K562 (cell line): ENCODE results near the gene CHCT1. TPM values are rescaled to one million over a fixed set of nuclear protein-coding genes. Genes with fewer than 3 reads are reported as not detected.
A peak's percentile ranks its signal among the peaks of the same experiment; 100 is the strongest.

Source experiments
- ATAC-seq: fragments of 200-7000 bp; cut with Tn5 transposase; 3 replicates; pipeline ENCODE4 v1.9.1; 2020; ENCODE audit warnings: moderate library complexity
- BruUV-seq: library from RNA; stranded (reverse); fragments of 400-500 nt; replicated peaks from 2 replicates; lab custom pipeline; 2021; lab: Mats Ljungman, UMichigan
- CTCF ChIA-PET: fragments of 300-600 bp; formaldehyde crosslinking; extraction: SDS; loops from one replicate; lab custom pipeline; 2021; ENCODE audit warnings: low intra/inter-chr PET ratio; lab: Yijun Ruan, JAX
- POLR2A ChIA-PET: fragments of 300-600, 350-650 bp; sonication (Branson Sonifier 250); formaldehyde crosslinking; extraction: SDS; loops from one replicate; lab custom pipeline; 2021; ENCODE audit warnings: antibody characterized with exemption, inconsistent platforms; lab: Yijun Ruan, JAX
- DNase-seq, 4 experiments: peaks; one replicate each; pipeline versions ENCODE4 v3.0.0 to v3.0.0-alpha.2; 2011 to 2018; ENCODE audit warnings: low spot score in 3 of 4, mixed read lengths in 3 of 4; ENCODE audit errors: extremely low read depth in 1 of 4
- FAIRE-seq: peaks from 2 replicates; lab custom pipeline; 2011; peaks lifted over from hg19 to GRCh38; lab: Jason Lieb, UNC
- H2AFZ ChIP-seq: 2 replicates; pipeline ENCODE4 v1.6.0; 2011; ENCODE audit warnings: low read depth, low read length, control low read depth, inconsistent platforms
- H3K27ac ChIP-seq: fragments of 200-600 bp; 3 replicates; pipeline ENCODE4 v1.8.0; 2011; ENCODE audit warnings: low read depth, mild to moderate bottlenecking, control low read depth, inconsistent platforms, low read length, moderate library complexity, mixed read lengths; ENCODE audit errors: extremely low read depth
- H3K27me3 ChIP-seq, 2 experiments: fragments of 300-600 bp in 1 of 2; 2 replicates in 1 of 2; 3 replicates in 1 of 2; pipeline versions ENCODE4 v1.6.0 to v1.8.0; 2011; ENCODE audit warnings: inconsistent platforms in 2 of 2, low read length in 2 of 2, mild to moderate bottlenecking in 1 of 2, mixed read lengths in 1 of 2, moderate library complexity in 1 of 2; ENCODE audit not compliant: control insufficient read depth in 2 of 2, insufficient read depth in 2 of 2
- H3K36me3 ChIP-seq: fragments of 300-600 bp; 3 replicates; pipeline ENCODE4 v1.8.0; 2011; ENCODE audit warnings: mild to moderate bottlenecking, low read length, inconsistent platforms; ENCODE audit not compliant: control insufficient read depth, insufficient read depth
- H3K4me1 ChIP-seq, 2 experiments: fragments of 200-600 bp in 1 of 2; replicated peaks in 1 of 2; 2 replicates in 1 of 2; 3 replicates in 1 of 2; pipeline versions ENCODE4 v1.5.1 to v1.8.0; 2011; ENCODE audit warnings: inconsistent platforms in 2 of 2, low read length in 2 of 2, mild to moderate bottlenecking in 1 of 2, mixed read lengths in 1 of 2, moderate library complexity in 1 of 2; ENCODE audit not compliant: control insufficient read depth in 2 of 2, insufficient read depth in 2 of 2
- H3K4me2 ChIP-seq: 2 replicates; pipeline ENCODE4 v1.6.1; 2011; ENCODE audit warnings: low read length, control low read depth, inconsistent platforms, mixed read lengths; ENCODE audit not compliant: insufficient read depth
- H3K4me3 ChIP-seq: fragments of 200-600 bp; sonication (generic), shearing (Covaris generic); 2 replicates; pipeline ENCODE4 v1.5.1; 2016; ENCODE audit warnings: control low read depth, inconsistent platforms
- H3K79me2 ChIP-seq: fragments of 200-600 bp; 3 replicates; pipeline ENCODE4 v1.8.0; 2011; ENCODE audit warnings: low read length, inconsistent platforms; ENCODE audit not compliant: control insufficient read depth, insufficient read depth
- H3K9ac ChIP-seq, 2 experiments: 2 replicates each; pipeline versions ENCODE4 v1.6.0 to v1.6.1; 2011; ENCODE audit warnings: low read depth in 2 of 2, low read length in 2 of 2, control low read depth in 1 of 2, inconsistent platforms in 1 of 2, mild to moderate bottlenecking in 1 of 2, mixed read lengths in 1 of 2; ENCODE audit not compliant: insufficient read depth in 1 of 2
- H3K9me1 ChIP-seq: one replicate; pipeline ENCODE4 v1.6.0; 2011; ENCODE audit warnings: inconsistent platforms, mild to moderate bottlenecking, low read length, moderate library complexity; ENCODE audit not compliant: control insufficient read depth, insufficient read depth
- H3K9me3 ChIP-seq: replicated peaks from 2 replicates; pipeline ENCODE4 v1.5.1; 2011; ENCODE audit warnings: low read depth, low read length, inconsistent platforms; ENCODE audit not compliant: control insufficient read depth, insufficient read depth
- H4K20me1 ChIP-seq: replicated peaks from 2 replicates; pipeline ENCODE4 v1.6.1; 2011; ENCODE audit warnings: low read length, inconsistent platforms, mixed read lengths; ENCODE audit not compliant: control insufficient read depth, insufficient read depth
- MCM5 ChIP-seq: fragments of 450-650 bp; IDR thresholded peaks from 2 replicates; pipeline ENCODE4 v1.6.1; 2016; ENCODE audit warnings: low read depth
- TBP ChIP-seq: optimal IDR thresholded peaks from 2 replicates; pipeline ENCODE3; 2011; ENCODE audit warnings: low read depth, low read length, improper control_type of control experiment
- ZBTB11 ChIP-seq, 3 experiments: fragments of 200-800 bp in 1 of 3; fragments of 250-450 bp in 1 of 3; fragments of 450-650 bp in 1 of 3; sonication (Bioruptor Pico) in 1 of 3; sonication (Bioruptor generic) in 1 of 3; formaldehyde crosslinking in 1 of 3; IDR thresholded peaks; 2 replicates each; pipeline versions ENCODE4 v1.6.1 to v1.8.0; 2016 to 2022; ENCODE audit warnings: mild to moderate bottlenecking in 2 of 3, missing genetic modification characterization in 2 of 3, missing compliant biosample characterization in 1 of 3, moderate library complexity in 1 of 3
- ZNF253 ChIP-seq: fragments of 250-450 bp; sonication (Bioruptor Pico); conservative IDR thresholded peaks from 2 replicates; pipeline ENCODE4 v1.6.1; 2021; ENCODE audit warnings: mild to moderate bottlenecking
- ZNF316 ChIP-seq: fragments of 450-650 bp; IDR thresholded peaks from 2 replicates; pipeline ENCODE4 v1.6.1; 2016
- ZNF766 ChIP-seq: fragments of 200-800 bp; sonication (Bioruptor generic); conservative IDR thresholded peaks from 2 replicates; pipeline ENCODE4 v1.6.1; 2016; ENCODE audit warnings: missing genetic modification characterization, missing compliant biosample characterization
- WGBS: fragments of 100-300 bp; shearing (Covaris generic); methylation state at CpG from one replicate; pipeline ENCODE4 v1.1.6; 2016; ENCODE audit warnings: low coverage, mixed read lengths; ENCODE audit not compliant: insufficient coverage; ENCODE audit errors: missing lambda C conversion rate; 5-methylcytosine and 5-hydroxymethylcytosine counted together
- in situ Hi-C: fragments of 300-500 bp; cut with MboI; formaldehyde crosslinking; loops from 4 replicates; pipeline ENCODE4 v1.15.0; 2018; ENCODE audit warnings: inconsistent platforms, mixed read lengths
- intact Hi-C: fragments of 100-400 bp; cut with micrococcal nuclease; formaldehyde crosslinking; loops from 2 replicates; pipeline ENCODE4 v1.14.2; 2022
- polyA plus RNA-seq, 8 experiments: library from polyadenylated mRNA; depleted of rRNA in 4 of 8; stranded (reverse) in 5 of 8; unstranded in 3 of 8; fragments of >200 nt; fragmentation: Nextera tagmentation in 2 of 8; fragmentation: Illumina TruSeq in 1 of 8; extraction: Ambion mirVana in 2 of 8; extraction: Trizol in 1 of 8; gene quantifications; 2 replicates each; pipeline versions ENCODE4 v1.2.1 to v1.2.3, GENCODE V29; 2011 to 2014; ENCODE audit warnings: inconsistent platforms in 1 of 8, missing spikeins in 1 of 8
- total RNA-seq, 7 experiments: library from RNA; depleted of rRNA in 6 of 7; stranded (reverse); fragments of >200 nt in 6 of 7; fragmentation: Illumina TruSeq in 2 of 7; extraction: Trizol in 2 of 7; gene quantifications; 2 replicates each; pipeline versions ENCODE4 v1.2.1 to v1.2.3, GENCODE V29; 2011 to 2021; ENCODE audit warnings: low replicate concordance in 1 of 7

Gene CHCT1
- total and polyA plus RNA-seq, 9 of the 15 experiments (the other 6 are each of a cell fraction or from before 2014, with no cell fraction given): not detected

GRCh38 chr17:60423865-60424264 lies 1.6 kb downstream of the CHCT1 start (continued):
- peak in 1 of 3 experiments; percentile 76; a peak in 2 of 6 replicates for TF ChIP-seq ZBTB11 (CRISPR knock-in tag; IDR thresholded peaks at IDR 0.05)
- TF ChIP-seq ZNF766 (CRISPR knock-in tag): peak; percentile 88
- TF ChIP-seq ZNF316: peak; percentile 68

DNA sequence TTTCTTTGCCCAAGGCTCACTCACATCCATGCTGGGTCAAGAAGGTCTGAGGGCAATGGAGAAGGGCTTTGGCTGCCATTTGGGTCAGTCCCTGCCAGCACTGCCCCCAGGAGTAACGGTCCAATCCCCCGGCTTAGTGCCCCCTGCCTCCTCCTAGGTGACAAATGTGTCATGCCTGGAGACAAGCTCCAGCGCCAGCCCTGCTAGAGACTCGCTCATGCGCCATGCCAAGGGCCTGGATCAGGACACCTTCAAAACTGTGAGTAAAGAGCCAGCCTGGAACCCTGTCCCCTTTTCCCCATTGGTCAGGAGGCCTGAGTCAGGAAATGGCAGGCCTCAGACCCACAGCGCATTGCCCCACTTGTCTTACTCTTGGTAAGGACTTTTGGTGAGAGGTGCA lies 3.3 kb downstream of the CHCT1 start:
- peak in 1 of 3 experiments; percentile 49; a peak in 1 of 6 replicates for TF ChIP-seq ZBTB11 (CRISPR knock-in tag; IDR thresholded peaks at IDR 0.05)
- no peak for TF ChIP-seq ZNF253 (CRISPR knock-in tag)
- no peak for TF ChIP-seq TBP
- no peak for TF ChIP-seq MCM5
- TF ChIP-seq, all 486 proteins: peak for 1
- H3K4me1 ChIP-seq: peaks cover 0 to 16% of the 10 kb centered on the region in 2 experiments; a peak in 2 of 5 replicates
- peaks cover 11 to 23% of the 10 kb centered on the region in 2 experiments; a peak in 4 of 5 replicates for H3K27me3 ChIP-seq
- no peak overlapping the region for H2AFZ ChIP-seq
- no peaks in the 10 kb centered on the region for H3K9me1 ChIP-seq
- intact Hi-C loops: no loop called here
- in situ Hi-C loops: loop anchor here (10.0 kb wide), 1 partner anchor 281 kb away; the partner anchor contains the start of gene CA4
- no peaks in the 10 kb centered on the region for H3K9me3 ChIP-seq
- 34% methylated on average over 6 of the region's 6 CpGs for WGBS
- no peak for FAIRE-seq
- H3K9ac ChIP-seq: no peak overlapping the region
- no peak for ATAC-seq
- H3K79me2 ChIP-seq: no peaks in the 10 kb centered on the region
- H3K4me2 ChIP-seq: no peak overlapping the region
- H3K36me3 ChIP-seq: no peaks in the 10 kb centered on the region
- no peaks in the 10 kb centered on the region for H4K20me1 ChIP-seq
- no TSS peak for BruUV-seq
- H3K27ac ChIP-seq: no peak overlapping the region
- H3K4me3 ChIP-seq: no peak overlapping the region
- ChIA-PET POLR2A (interaction anchor here (0.7 to 0.9 kb wide), 2 partner anchors 28 to 44 kb away, joined by 3 to 5 read pairs; no protein-coding TSS in a partner anchor), CTCF (no interaction called here)
- no peak for DNase-seq
